ENCODE results near the gene ODC1. TPM values are rescaled to one million over a fixed set of nuclear protein-coding genes. Genes with fewer than 3 reads are reported as not detected.
A peak's percentile ranks its signal among the peaks of the same experiment; 100 is the strongest.

The ODC1 gene
- total RNA-seq, 1 donor: 129 TPM

DNA sequence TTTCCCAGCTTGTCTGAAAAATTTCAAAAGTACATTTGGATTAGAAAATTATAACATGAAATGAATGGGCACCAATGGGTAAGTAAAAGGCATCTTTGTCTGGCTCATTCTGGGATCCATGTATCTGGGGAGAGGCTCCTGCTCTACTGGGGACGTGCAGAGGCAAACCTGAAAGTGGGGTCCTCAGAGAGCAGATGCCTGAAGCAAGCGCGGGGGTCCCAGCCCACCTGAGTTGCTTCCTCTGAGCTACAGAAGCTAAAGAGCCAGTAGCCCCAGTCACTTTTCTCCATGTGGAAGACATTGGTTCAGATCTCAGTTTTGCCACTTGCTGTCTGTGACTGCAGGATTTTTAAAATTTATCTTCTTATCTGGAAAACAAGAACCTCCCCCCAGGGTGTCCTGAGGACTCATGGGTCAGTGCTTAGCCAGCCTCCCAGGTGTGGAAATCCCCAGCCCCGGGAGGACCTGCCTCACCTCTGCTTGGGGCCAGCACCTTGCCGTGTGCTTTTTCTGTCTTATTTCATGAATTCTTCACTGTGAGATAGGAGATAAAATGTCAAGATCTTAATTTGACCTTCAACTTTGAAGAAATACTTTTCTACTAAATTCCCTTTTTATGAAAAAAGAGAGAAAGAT lies 25.1 kb upstream of the ODC1 start:
- no peak for TF ChIP-seq CTCF (IDR thresholded peaks at IDR 0.05; ENCODE audit: insufficient read depth, low read length)
- H3K4me3 ChIP-seq (ENCODE audit: low read depth, low read length): no peak overlapping the region

GRCh38 chr2:10471955-10472354 lies 23.8 kb upstream of the ODC1 start:
- TF ChIP-seq CTCF (IDR thresholded peaks at IDR 0.05; ENCODE audit: insufficient read depth, low read length): peak; percentile 15
- no peak for DNase-seq (ENCODE audit: low read depth)
- H3K4me3 ChIP-seq (ENCODE audit: low read depth, low read length): no peak overlapping the region

More for the DNA sequence above, 25.1 kb upstream of the ODC1 start:
- no peak for DNase-seq (ENCODE audit: low read depth)

- TF ChIP-seq CTCF (IDR thresholded peaks at IDR 0.05; ENCODE audit: insufficient read depth, low read length): no peak
- H3K4me3 ChIP-seq (ENCODE audit: low read depth, low read length): no peak overlapping the region
- DNase-seq (ENCODE audit: low read depth): no peak
These were observed 23.0 kb upstream of the ODC1 start for GRCh38 chr2:10471046-10471571.

- TF ChIP-seq CTCF (IDR thresholded peaks at IDR 0.05; ENCODE audit: insufficient read depth, low read length): no peak
- no peak for DNase-seq (ENCODE audit: low read depth)
- H3K4me3 ChIP-seq (ENCODE audit: low read depth, low read length): no peak overlapping the region
These were observed 22.0 kb upstream of the ODC1 start for GRCh38 chr2:10469955-10470608.

GRCh38 chr2:10469301-10469700 lies 21.2 kb upstream of the ODC1 start:
- DNase-seq (ENCODE audit: low read depth): no peak
- TF ChIP-seq CTCF (IDR thresholded peaks at IDR 0.05; ENCODE audit: insufficient read depth, low read length): no peak
- no peak overlapping the region for H3K4me3 ChIP-seq (ENCODE audit: low read depth, low read length)

GRCh38 chr2:10467401-10467800 lies 19.3 kb upstream of the ODC1 start:
- no peak for DNase-seq (ENCODE audit: low read depth)
- no peak overlapping the region for H3K4me3 ChIP-seq (ENCODE audit: low read depth, low read length)
- TF ChIP-seq CTCF (IDR thresholded peaks at IDR 0.05; ENCODE audit: insufficient read depth, low read length): no peak

All from fibroblast of the aortic adventitia (primary cell).